ENCODE data around the gene LMCD1.
"Not testable (repeated sequence)": the region's sequence is repeated elsewhere in the genome, so short reads cannot be mapped to it uniquely, and the experiment has no call there.

- not testable (repeated sequence) for TF ChIP-seq CTCF (conservative IDR thresholded peaks at IDR 0.05 in 1 of 2, IDR thresholded peaks at IDR 0.05 in 1 of 2; ENCODE audit: extremely low read depth in 1 of 2, insufficient read depth in 1 of 2, low read depth in 1 of 2, low read length in 2 of 2); EZH2 (IDR thresholded peaks at IDR 0.05; ENCODE audit: borderline replicate concordance, low read length)
Observed at GRCh38 chr3:8580434-8580833, 78.8 kb downstream of the LMCD1 start.

Measured in mammary epithelial cell (primary cell).